GM21423 (cell line): ENCODE data around the gene OR56A1.
"Not testable (repeated sequence)": the region's sequence is repeated elsewhere in the genome, so short reads cannot be mapped to it uniquely, and the experiment has no call there.

Experiments
- ATAC-seq: cut with Tn5 transposase; IDR thresholded peaks from one replicate; pipeline ENCODE4 v1.9.1; 2021; ENCODE audit warnings: mild to moderate bottlenecking, moderate library complexity; ENCODE audit not compliant: unreplicated experiment

OR56A1 gene, protein sequence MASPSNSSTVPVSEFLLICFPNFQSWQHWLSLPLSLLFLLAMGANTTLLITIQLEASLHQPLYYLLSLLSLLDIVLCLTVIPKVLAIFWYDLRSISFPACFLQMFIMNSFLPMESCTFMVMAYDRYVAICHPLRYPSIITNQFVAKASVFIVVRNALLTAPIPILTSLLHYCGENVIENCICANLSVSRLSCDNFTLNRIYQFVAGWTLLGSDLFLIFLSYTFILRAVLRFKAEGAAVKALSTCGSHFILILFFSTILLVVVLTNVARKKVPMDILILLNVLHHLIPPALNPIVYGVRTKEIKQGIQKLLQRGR

DNA sequence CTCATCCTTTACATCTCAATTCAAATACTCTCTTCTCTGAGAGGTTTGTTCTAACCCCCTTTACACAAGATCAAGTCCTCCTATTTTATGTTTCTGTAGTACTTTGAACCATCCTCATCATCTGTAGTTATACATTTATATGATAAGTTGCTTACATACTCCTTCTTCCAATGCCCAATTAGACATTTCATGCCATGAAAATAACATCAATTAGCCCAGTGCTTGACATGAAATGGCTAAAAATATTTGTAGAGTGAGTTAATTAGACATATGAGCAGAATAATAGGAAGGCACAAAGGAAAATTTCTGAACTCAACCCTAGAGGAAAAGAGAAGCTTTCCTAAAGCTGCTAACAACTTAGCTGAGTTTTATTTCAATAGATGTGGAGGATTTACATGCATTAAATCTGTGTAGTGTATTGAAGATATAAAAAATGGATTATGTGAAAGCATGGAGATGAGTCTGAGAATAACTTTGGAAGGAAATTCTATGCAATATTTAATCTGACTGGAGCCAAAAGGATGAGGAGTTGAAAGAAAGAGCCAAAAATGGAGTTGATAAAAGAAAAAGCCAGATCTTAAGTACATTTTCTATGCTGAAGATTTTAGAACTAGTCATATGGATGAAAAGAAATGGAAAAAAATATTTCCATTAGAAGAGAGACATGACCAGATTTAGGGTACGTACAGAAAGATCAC lies at the start of gene OR56A1:
TSS of gene OR56A1 (minus strand) at position 51 of the 698 bp plus-strand sequence. CDS start 3,066 bp downstream, outside the sequence.
- ATAC-seq, result no peak

DNA sequence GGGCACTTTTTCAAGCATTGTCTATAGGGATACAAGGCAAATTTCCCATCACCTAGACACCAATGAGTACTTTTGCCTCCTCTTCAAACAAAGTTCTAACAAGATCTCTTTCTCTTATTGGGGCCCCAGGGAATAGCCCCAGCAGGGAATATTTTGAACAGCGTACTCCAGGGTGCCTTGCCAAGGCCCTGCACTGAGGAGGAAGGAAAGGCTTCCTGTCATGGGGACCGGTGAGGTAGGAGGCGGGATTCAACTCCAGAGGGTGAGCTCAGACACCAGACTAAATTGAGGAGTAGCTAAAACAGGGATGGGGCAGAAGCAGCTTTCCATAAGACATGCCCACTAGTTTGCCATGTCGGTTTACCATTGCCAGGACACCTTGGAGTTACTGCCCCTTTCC lies 48.9 kb upstream of the OR56A1 start:
- no peak for ATAC-seq

DNA sequence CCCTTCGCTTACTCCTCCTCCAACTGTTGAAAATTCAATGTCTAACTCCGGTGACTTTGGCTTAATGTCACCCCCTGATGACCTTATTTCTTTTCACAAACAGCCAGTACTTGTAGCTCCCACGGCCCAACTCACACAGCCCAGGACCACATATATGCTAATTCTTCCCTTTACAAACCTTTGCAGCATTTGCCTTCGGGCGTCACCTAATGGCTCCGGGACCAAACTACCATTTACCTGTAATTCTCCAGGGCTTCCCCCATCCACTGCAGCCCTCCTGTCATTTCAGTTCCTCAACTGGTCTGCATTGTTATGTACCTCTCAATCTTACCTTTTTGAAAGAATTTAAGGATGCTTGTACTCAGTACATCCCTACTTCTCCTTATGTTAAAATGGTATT lies 47.2 kb upstream of the OR56A1 start:
- ATAC-seq, result no peak

DNA sequence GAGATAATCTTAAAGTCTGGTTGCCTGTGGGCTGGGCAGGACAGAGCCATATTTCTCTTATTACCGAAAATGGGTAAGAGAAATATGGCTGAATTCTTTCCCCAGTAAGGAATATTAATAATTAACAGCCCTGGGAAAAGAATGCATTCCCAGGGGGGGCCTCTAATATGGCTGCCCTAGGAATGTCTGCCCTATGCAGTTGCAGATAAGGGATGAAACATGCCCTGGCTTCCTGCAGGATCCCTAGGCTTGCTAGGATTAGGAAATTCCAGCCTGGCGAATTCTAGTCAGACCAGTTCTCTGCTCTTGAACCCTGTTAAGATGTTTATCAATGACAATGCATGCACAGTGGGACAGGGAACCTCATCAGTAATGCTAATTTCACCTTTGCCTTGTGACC lies 45.9 kb upstream of the OR56A1 start:
- not testable (repeated sequence) for ATAC-seq

DNA sequence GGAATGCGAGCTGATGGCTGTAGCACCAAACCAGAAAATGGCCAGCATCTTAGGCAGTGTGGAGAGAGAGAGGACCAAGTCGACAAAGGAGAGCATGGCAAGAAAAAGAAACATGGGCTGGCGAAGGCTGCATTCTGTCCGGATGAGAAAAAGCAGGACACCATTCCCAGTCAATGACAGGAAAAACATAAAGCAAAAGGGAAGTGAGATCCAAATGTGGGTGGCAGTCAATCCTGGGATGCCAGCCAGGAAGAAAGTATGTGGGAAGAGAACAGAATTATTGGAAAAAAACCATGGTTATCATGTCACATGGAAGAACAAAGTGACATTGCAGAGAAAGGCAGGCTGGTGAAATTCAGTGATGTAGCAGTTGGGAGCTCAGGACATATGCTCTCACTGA lies 36.9 kb upstream of the OR56A1 start:
- ATAC-seq, result no peak

DNA sequence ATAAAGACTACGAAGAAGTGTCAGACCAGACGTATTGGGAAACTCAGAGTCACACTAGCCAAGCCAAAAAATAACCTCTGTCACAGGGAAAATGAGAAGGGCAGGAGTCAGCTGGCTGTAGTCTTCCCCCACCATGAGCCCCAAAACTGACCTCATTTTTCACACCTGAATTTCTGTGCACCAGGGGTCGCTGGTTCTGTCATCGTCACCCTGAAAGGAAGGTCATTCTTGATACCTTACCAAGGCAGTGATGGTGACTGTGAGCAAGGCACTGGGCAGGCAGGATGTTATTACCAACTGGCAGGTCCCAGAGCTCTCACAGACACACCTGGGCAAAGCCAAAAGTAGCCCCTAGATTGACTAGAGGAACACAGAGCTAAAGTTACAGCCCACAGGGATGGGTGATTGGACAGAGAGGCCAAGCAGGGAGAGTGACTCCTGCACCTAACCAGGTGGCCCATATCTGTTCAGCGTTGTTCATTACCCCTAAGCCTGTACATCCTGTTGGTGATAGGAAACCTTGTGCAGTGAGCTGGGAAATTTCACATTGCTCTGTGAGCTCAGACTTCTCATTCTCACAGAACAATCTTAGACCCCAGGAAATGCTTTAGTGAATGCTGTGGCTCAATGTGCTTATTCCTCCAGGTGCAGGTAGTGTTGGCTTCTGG lies 32.3 kb upstream of the OR56A1 start:
- ATAC-seq, result no peak

DNA sequence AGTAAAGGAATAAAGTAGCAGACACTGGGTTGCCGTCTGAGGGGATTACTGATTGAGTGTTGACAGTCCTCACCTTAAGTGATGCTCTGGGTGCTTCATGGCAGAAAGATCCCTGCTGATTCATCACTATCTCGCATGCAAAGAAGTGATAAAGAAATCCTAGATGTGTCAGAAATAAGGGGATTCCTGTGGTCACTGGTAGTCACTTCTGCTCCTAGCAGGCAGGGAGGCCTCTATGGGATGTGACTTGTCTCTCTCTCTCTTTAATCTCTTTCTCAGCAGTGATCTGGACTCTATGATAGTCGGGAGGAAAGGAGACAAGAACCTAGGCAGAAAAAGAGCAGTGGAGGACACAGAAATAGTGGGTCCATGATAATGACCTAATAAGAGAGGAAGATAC lies 30.9 kb upstream of the OR56A1 start:
- no peak for ATAC-seq

DNA sequence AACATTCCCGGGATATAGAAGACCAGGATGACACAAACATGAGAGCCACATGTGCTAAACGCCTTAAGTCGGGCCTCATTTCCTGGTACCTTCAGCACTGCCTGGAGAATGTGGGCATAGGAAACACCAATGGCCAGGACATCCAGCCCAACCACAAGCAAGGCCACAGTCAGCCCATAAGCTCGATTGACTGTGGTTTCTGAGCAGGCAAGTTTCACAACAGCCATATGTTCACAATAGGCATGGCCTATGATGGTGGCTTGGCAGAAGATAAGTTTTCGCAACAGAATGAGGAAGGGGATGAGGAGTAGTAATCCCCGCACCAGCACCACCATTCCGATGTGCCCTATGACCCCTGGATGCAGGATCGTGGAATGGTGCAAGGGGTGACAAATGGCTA lies 26.9 kb upstream of the OR56A1 start:
- ATAC-seq, result no peak

DNA sequence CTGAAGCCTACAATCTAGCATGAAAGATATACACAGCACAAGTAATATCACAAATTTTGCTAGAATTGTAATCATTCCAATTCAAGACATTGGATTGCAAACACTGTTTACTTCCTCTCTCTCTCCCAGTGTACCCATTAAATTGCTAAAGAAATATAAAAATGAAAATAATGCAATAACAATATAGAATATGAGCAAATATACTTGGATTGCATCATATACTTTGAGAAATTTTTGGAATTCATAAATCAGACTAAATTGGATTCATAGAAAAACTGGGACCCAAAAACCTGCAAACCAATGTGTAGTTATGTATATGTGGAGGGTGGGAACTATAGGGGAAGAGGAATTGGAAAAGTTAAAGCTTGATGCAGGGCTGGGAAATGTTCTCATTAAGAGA lies 25.0 kb upstream of the OR56A1 start:
- no peak for ATAC-seq

DNA sequence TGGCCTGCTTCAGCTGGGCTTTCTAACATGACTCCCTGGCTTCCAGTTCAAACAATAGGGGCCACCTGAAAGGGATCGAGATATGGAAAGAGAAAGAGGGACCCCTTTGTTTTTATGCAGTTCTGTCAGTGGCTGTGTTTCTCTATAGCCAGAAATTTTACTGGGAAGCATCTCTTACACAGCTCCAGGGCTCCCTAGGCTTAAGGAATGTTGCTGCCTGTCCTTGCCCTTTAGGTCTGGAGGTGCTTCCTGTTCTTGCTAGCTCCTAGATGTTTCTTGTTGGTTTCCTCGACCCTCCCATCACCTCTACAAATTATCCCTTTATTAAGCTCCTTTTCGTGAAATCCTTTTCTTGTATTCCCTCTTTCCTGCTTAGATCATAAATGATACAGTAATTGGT lies 21.8 kb upstream of the OR56A1 start:
- ATAC-seq, result no peak

DNA sequence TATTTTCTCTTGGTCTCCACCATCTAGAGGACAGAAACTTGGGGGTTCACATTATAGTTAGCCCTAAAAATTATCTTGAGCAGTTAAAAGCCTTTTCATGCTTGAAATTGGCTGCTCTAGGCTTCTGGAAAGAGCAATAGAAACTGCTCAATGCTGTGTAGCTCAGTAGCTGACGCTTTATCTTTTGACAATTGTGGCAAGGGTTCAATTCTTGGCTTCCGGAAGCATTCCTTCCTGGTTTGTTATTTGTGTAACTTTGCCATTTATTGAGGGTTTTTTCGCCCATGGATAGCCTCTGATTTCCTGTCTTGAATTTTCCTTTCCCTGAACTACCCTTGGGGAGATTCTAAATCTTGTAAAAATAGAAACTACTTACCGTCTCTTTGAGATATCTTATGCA lies 10.3 kb upstream of the OR56A1 start:
- no peak for ATAC-seq

DNA sequence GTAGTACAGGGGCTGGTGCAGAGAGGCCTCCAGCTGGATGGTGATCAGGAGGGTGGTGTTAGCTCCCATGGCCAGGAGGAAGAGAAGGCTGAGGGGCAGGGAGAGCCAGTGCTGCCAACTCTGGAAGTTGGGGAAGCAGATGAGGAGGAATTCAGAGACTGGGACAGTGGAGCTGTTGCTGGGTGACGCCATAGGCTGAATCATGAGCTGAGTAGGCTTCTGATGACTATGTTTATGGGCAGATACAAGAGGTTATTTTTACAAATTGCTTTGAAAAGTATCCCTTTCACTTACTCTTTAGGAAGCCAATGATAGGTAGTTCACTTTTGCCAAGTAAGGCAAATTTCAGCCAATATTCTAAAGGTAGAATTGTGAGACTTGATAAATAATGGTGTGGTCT lies 3.1 kb downstream of the OR56A1 start:
- no peak for ATAC-seq

DNA sequence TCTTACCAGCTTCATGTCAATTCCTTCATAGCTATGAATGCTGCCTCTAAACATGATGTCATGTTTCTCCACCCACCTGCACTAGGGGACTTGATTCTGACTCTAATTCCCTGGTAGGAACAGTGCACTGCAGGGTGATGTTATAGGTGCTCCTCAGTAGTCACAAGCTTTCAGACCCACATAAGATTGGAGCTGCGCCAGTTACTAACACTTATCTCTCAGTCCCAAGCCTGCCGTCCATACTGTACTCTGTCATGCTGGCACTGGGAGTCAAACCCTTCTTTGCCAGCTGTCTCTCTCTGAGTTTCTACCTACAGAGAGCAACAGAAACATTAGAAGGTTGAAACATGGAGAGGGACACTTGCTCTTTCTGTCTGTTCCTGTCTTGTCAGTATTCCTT lies 5.5 kb downstream of the OR56A1 start:
- no peak for ATAC-seq

DNA sequence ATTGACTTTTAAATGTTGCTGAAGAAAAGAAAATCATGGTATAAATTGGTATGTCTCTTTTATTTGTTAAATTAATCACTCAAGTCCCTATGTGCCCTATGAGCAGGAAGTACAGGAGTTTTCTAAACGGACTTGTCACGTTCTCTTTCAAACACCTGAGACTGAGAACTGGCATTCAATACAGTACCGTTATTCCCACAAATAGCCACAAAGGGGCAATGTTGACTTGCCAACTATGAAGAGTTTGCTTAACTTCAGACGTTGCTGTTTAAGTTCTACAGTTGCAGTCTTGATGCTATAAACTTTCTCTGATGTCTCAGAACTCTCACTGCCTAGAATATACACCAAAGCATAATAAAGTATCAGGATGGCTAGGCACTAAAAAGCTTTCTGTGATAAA lies 7.6 kb downstream of the OR56A1 start:
- no peak for ATAC-seq

DNA sequence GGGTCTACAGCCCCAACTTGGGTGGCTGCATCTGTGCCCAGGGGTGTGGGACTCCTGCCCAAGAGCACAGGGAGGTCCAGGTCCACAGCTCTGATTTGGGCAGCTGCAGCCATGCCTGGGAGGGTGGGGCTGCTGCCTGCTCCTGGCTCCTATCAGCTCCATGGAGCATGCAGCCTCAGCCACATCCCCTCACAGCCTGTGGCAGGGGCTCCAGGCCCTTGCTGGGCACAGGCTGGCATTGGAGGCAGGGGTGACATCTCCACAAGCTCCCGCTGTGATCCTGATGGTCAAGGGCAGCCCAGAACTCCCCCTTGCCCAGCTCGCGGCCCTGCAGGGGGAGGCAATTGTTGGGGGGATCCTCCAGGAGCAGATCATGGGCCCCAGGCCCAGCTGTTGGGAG lies 17.5 kb downstream of the OR56A1 start:
- no peak for ATAC-seq

DNA sequence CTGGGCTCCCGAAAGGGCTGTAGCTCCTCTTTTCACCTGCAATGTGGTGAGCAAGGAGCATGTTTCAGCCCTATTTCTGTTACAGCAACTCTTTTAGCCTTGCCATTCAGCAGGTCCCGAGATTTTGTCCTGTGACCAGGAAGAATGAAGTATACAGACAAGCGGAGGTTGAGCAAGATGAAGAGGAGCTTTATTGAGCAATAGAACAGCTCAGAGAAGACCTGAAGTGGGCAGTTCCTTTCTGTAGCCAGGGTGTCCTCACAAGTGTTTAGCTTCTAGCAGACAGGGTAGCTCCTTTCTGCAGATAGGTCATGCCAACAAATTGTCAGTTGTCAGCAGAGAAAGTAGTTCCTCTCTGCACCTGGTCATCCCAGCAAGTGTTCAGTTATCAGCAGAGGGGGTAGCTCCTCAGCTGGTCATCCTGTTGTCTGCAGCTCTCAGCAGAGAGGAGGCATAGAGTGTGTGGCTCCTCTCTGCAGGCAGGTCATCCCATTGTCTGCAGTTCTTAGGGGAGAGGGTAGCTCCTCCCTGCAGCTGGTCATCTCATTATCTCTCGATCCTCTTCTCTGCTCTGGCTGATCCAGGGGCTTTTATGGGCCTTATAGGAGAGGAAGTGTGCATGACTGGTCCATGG lies 18.4 kb downstream of the OR56A1 start:
- no peak for ATAC-seq

DNA sequence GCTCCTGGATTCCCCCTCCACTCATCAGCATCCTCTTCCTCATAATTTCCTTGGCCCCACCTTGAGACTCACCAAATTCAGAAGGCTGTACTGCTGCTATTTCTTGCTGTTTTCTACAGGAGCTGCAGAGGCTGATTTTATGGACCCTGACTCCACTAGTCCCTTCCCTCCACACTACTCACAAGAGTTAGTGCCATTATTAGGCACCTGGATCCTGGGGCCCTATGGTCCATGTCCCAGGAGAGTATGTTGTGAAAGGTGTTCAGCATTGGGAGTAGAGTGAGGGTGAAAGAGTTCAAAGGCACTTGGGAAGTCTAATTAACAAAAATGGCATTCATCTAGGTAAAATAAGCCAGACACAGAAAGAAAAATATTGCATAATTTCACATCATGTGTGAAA lies 23.7 kb downstream of the OR56A1 start, which contains the start of gene OR56A4:
TSS of gene OR56A4 (minus strand) at position 101 of the 400 bp plus-strand sequence. CDS start 3,954 bp downstream, outside the sequence.
- ATAC-seq, result no peak

DNA sequence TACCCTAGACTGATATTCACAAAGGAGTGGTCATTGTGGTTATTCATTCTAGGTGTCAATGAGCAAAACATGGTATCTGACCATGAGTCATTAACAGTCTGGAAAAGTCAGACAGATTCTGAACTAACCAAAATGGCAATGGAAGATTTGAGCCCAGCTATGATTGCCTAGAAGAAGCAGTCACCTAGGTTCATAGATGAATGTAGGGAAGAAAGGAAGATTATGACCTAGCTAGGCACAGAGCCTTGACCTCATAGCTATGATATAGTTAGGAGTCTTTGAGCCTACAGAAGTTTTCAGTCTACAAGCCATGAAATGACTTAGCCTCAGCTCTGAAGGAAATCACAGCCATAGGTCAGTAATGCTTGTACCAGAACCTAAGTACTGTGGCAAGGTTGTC lies 24.2 kb downstream of the OR56A1 start:
- ATAC-seq, result no peak

DNA sequence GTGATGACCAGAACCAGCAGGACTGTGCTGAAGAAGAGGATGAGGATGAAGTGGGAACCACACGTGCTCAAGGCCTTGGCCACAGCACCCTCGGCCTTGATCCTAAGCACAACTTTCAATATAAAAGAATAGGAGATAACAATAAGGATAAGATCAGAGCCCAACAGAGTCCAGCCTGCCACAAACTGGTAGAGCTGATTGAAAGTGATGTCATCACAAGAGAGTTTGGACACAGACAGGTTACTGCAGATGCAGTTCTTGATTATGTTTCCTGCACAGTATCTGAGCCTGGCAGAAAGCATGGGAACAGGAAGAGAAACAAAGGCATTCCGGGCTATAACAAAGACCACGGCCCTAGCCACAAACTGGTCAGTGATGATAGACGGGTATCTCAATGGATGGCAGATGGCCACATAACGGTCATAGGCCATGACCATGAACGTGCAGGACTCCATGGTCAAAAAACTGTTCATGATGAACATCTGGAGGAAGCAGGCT lies 28.3 kb downstream of the OR56A1 start:
- no peak for ATAC-seq

DNA sequence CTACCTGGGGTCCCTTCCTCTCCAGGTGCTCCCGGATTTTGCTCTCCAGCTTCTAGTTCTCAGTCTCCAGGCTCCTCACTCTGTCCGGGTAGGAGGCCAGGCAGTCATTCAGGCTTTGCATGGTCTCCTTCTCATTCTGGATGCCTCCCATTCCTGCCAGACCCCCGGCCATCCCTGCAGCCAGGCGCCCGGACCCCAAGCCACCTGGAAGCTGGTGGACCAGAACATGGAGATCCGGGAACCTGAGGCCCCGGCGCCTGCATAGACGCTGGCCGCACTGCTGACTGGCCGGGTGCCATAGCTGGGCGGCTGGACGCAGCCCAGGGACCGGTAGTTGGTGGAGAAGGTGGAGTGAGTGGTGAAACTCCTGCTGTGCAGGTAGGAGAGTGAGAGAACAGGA lies 35.8 kb downstream of the OR56A1 start:
- ATAC-seq, result no peak

DNA sequence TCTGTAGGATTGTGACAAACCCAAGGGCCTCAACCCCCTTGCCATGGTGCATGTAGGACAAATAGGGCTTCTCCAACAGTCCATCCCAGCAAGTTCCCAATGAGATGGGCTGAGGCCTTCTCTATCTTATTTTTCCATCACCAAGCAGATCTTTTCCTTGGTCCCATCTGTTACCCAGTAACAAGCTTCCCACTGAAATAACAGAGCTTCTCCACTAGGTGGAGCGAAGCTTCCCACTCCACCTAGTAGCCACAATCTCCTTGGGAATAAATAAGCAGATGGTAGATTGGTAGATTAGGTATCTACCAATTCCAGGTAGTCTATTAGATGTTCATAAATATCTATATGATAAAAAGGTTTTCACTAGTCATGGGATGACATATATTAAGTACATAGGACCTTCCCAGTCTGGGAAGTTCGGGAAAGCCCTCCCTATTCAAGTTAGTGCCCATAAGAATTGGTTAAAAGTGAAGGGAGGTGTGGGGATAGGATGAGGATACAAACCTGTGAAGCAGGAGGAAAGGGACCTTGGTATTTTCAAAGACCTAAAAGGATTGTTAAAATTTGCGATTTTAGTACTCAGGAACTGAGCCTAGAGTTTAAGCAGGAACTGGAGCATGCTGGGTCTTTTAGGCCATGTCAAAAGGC lies 37.8 kb downstream of the OR56A1 start:
- no peak for ATAC-seq
